ENCODE data around the gene CERS6. TPM values are rescaled to one million over a fixed set of nuclear protein-coding genes. Genes with fewer than 3 reads are reported as not detected.

CERS6 gene
- total RNA-seq, 4 donors from 2014 or later, result 45.0 to 61.2 (median 56.4) TPM

DNA sequence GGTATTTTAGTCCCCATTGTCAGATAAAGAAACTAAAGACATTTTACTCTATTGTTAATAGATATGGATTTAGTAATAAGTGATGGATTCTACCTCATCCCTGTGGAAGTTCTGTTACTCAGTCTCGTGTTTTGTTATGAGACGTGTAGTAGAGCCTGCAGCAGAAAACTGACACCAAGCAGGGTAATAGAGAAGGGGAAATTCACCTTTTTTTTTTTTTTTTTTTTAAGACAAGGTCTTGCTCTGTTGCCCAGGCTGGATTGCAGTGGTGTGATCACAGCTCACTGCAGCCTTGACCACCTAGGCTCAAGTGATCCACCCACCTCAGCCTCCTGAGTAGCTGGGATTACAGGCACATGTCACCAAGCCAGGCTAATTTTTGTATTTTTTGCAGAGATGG is 164.5 kb downstream of the CERS6 start:
- Histone ChIP-seq H3K36me3 (no peaks in the 10 kb centered on the region), H3K27me3 (no peaks in the 10 kb centered on the region), H3K9me3 (no peaks in the 10 kb centered on the region), H3K27ac (no peak overlapping the region), H3K4me3 (no peak overlapping the region), H3K4me1 (no peaks in the 10 kb centered on the region)
- ATAC-seq, result no peak
- TF ChIP-seq POLR2AphosphoS5 (IDR thresholded peaks at IDR 0.05) (no peak), EP300 (IDR thresholded peaks at IDR 0.05) (no peak), POLR2A (IDR thresholded peaks at IDR 0.05) (no peak)
- 95% methylated on average over 2 of the region's 2 CpGs; no CpG with 5 or more reads in 1 of the 2 donors for WGBS, 2 donors (ENCODE audit: low coverage in 1 of 2)

DNA sequence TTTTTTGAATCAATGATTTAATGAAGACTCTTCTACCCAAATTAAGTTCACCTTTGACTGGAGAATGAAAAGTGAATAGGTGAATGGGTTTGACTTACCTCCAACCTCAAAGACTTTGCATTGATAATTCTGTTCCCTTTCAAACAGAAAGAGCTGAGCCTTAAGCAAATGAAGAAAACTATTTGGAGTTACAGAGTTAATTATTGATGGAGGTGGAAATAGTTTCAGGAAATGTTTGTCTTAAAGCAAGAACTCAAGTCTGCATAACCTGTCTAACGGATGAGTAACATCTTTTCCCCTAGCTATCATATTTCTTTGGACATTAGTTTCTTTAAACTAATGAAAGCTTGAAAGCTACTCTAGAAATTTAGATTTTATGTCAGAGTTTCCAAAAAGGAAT is 166.5 kb downstream of the CERS6 start:
- H3K27me3 ChIP-seq, result no peaks in the 10 kb centered on the region
- no peaks in the 10 kb centered on the region for H3K36me3 ChIP-seq
- ATAC-seq, result no peak
- 70 to 71% methylated on average over 1 of the region's 1 CpG for WGBS, 2 donors (ENCODE audit: low coverage in 1 of 2)
- H3K4me1 ChIP-seq, result peaks cover 0 to 17% (median 0%) of the 10 kb centered on the region in 3 donors
- no peak overlapping the region for H3K4me3 ChIP-seq
- no peak overlapping the region for H3K27ac ChIP-seq
- no peak for TF ChIP-seq POLR2AphosphoS5 (IDR thresholded peaks at IDR 0.05)
- TF ChIP-seq, protein P1, sequence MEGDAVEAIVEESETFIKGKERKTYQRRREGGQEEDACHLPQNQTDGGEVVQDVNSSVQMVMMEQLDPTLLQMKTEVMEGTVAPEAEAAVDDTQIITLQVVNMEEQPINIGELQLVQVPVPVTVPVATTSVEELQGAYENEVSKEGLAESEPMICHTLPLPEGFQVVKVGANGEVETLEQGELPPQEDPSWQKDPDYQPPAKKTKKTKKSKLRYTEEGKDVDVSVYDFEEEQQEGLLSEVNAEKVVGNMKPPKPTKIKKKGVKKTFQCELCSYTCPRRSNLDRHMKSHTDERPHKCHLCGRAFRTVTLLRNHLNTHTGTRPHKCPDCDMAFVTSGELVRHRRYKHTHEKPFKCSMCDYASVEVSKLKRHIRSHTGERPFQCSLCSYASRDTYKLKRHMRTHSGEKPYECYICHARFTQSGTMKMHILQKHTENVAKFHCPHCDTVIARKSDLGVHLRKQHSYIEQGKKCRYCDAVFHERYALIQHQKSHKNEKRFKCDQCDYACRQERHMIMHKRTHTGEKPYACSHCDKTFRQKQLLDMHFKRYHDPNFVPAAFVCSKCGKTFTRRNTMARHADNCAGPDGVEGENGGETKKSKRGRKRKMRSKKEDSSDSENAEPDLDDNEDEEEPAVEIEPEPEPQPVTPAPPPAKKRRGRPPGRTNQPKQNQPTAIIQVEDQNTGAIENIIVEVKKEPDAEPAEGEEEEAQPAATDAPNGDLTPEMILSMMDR (IDR thresholded peaks at IDR 0.05), result no peak
- no peak for TF ChIP-seq EP300 (IDR thresholded peaks at IDR 0.05)
- TF ChIP-seq POLR2A (IDR thresholded peaks at IDR 0.05), result no peak
- no peaks in the 10 kb centered on the region for H3K9me3 ChIP-seq

DNA sequence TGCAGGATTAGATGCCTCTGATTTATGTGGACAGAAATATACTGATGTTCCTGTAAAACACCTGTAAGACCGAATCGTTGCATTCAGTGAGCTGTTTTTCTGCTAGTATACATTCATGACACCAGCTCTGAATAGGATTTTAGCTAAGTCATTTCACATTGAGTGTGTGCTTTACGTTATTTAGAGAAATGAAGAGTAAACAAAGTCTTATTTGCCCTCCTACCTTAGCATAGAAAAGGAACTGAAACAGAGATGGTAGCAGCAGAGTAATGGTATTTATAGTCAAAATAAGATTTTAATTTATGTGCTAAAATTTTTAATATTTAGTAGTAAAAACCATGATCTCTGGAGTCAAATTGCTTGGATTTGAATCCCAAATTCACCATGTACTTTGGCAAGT is 168.0 kb downstream of the CERS6 start:
- WGBS, 2 donors (ENCODE audit: low coverage in 1 of 2), result 93% methylated on average over 3 of the region's 3 CpGs
- Histone ChIP-seq H3K4me1 (peaks cover 0 to 17% (median 0%) of the 10 kb centered on the region in 3 donors), H3K36me3 (no peaks in the 10 kb centered on the region), H3K4me3 (no peak overlapping the region), H3K27me3 (no peaks in the 10 kb centered on the region), H3K27ac (no peak overlapping the region), H3K9me3 (no peaks in the 10 kb centered on the region)
- TF ChIP-seq POLR2AphosphoS5 (IDR thresholded peaks at IDR 0.05) (no peak), POLR2A (IDR thresholded peaks at IDR 0.05) (no peak), EP300 (IDR thresholded peaks at IDR 0.05) (no peak)
- TF ChIP-seq, protein P1 (IDR thresholded peaks at IDR 0.05), result no peak
- no peak for ATAC-seq

DNA sequence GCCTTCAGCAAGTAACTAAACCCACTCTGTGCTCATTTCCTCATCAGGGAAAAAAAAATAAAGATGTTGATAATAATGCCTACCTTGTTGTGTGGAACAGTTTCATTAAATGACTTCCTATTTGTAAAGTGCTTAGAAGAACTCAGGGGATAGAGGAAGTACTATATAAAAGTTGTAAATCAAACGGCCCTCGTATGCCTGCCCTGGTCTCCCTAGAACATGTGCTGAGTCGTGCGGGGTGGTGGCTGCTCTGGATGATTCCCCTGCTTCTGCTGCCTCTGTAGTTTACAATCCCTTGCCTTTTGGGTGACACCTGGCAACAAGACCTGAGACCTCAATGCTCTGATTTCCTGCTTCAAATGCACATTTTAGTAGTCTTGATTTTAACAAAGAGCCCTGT is 170.0 kb downstream of the CERS6 start:
- no peak overlapping the region for H3K4me3 ChIP-seq
- H3K4me1 ChIP-seq, result peaks cover 0 to 17% (median 0%) of the 10 kb centered on the region in 3 donors
- TF ChIP-seq POLR2A (IDR thresholded peaks at IDR 0.05), result no peak
- TF ChIP-seq EP300 (IDR thresholded peaks at IDR 0.05), result no peak
- TF ChIP-seq POLR2AphosphoS5 (IDR thresholded peaks at IDR 0.05), result no peak
- TF ChIP-seq, protein P1 (IDR thresholded peaks at IDR 0.05), result no peak
- H3K9me3 ChIP-seq, result no peaks in the 10 kb centered on the region
- peak overlapping the region; percentile 52 to 67 (median 54) for H3K27ac ChIP-seq
- 77 to 79% methylated on average over 4 of the region's 4 CpGs for WGBS, 2 donors (ENCODE audit: low coverage in 1 of 2)
- no peaks in the 10 kb centered on the region for H3K36me3 ChIP-seq
- no peaks in the 10 kb centered on the region for H3K27me3 ChIP-seq
- no peak for ATAC-seq

DNA sequence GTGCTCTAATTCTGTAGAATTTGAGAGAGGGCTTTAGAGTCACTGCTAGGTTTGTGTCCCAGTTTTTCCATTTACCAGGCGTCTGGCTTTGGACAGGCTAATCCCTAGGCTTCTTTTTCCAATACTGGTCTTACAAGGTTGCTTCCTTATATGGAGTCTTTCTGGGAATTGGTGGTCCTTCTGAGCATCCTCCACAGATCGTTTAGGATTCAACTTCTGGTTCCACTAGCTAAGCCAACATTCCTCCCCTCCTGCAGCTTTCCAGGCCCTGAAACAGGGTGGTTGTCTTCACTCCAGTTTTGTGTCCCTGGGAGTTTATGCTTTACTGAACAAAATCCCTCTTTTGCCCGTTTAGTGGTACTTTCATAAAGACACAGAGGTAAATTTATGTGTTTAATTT is 170.6 kb downstream of the CERS6 start:
- ATAC-seq, result no peak
- WGBS, 2 donors (ENCODE audit: low coverage in 1 of 2), result 43 to 46% methylated on average over 2 to 3 of the region's 3 CpGs
- TF ChIP-seq POLR2A (IDR thresholded peaks at IDR 0.05) (no peak), POLR2AphosphoS5 (IDR thresholded peaks at IDR 0.05) (no peak), EP300 (IDR thresholded peaks at IDR 0.05) (no peak)
- TF ChIP-seq, protein P1 (IDR thresholded peaks at IDR 0.05), result no peak
- H3K27ac ChIP-seq, result peak overlapping the region; percentile 52 to 67 (median 54)
- H3K4me3 ChIP-seq, result no peak overlapping the region
- no peaks in the 10 kb centered on the region for H3K36me3 ChIP-seq
- no peaks in the 10 kb centered on the region for H3K9me3 ChIP-seq
- H3K27me3 ChIP-seq, result no peaks in the 10 kb centered on the region
- peaks cover 0 to 17% (median 0%) of the 10 kb centered on the region in 3 donors for H3K4me1 ChIP-seq
